HepG2 (cell line): ENCODE results near the gene R3HDM1. TPM values are rescaled to one million over a fixed set of nuclear protein-coding genes. Genes with fewer than 3 reads are reported as not detected.
A peak's percentile ranks its signal among the peaks of the same experiment; 100 is the strongest.

ENCODE experiments used
- ARNT2 ChIP-seq: sonication (generic); formaldehyde crosslinking; IDR thresholded peaks from 2 replicates; pipeline ENCODE4 v1.8.0; 2022; ENCODE audit warnings: mild to moderate bottlenecking, low read depth, missing genetic modification reagents, moderate library complexity
- FOXC1 ChIP-seq: sonication (generic); formaldehyde crosslinking; IDR thresholded peaks from 2 replicates; pipeline ENCODE4 v1.8.0; 2022; ENCODE audit warnings: mild to moderate bottlenecking, missing genetic modification reagents, borderline replicate concordance
- FOXK1 ChIP-seq: sonication (generic); formaldehyde crosslinking; IDR thresholded peaks from 2 replicates; pipeline ENCODE4 v1.4.0; 2020; ENCODE audit warnings: low read depth, missing genetic modification reagents, borderline replicate concordance
- ISX ChIP-seq: sonication (generic); formaldehyde crosslinking; conservative IDR thresholded peaks from 2 replicates; pipeline ENCODE4 v1.5.0; 2020; ENCODE audit warnings: missing genetic modification reagents
- NCOA2 ChIP-seq: sonication (generic); formaldehyde crosslinking; IDR thresholded peaks from 2 replicates; pipeline ENCODE4 v1.8.0; 2022; ENCODE audit warnings: inconsistent platforms
- NONO ChIP-seq, 2 experiments: fragments of 450-650 bp in 1 of 2; sonication (generic) in 1 of 2; formaldehyde crosslinking in 1 of 2; IDR thresholded peaks in 1 of 2; conservative IDR thresholded peaks in 1 of 2; 2 replicates each; pipeline versions ENCODE4 v1.6.1 to v1.8.0; 2017 to 2022; ENCODE audit warnings: mild to moderate bottlenecking in 1 of 2, missing genetic modification reagents in 1 of 2, moderate library complexity in 1 of 2
- PTBP1 ChIP-seq: fragments of 200-400 bp; formaldehyde crosslinking; IDR thresholded peaks from 2 replicates; pipeline ENCODE4 v1.6.1; 2018; ENCODE audit warnings: low read length, low read depth; ENCODE audit not compliant: poor library complexity, severe bottlenecking
- SAP130 ChIP-seq: IDR thresholded peaks from 2 replicates; pipeline ENCODE4 v1.6.1; 2016; ENCODE audit warnings: low read depth
- SATB2 ChIP-seq: sonication (generic); formaldehyde crosslinking; IDR thresholded peaks from 2 replicates; pipeline ENCODE4 v1.5.0; 2020; ENCODE audit warnings: missing genetic modification reagents
- SMARCC2 ChIP-seq: fragments of 450-650 bp; IDR thresholded peaks from 2 replicates; pipeline ENCODE4 v1.6.1; 2017; ENCODE audit warnings: antibody characterized with exemption, mild to moderate bottlenecking
- SNAPC5 ChIP-seq: sonication (generic); formaldehyde crosslinking; IDR thresholded peaks from 2 replicates; pipeline ENCODE4 v1.8.1; 2023; ENCODE audit warnings: mild to moderate bottlenecking, missing genetic modification reagents, borderline replicate concordance
- ZBTB1 ChIP-seq: sonication (generic); formaldehyde crosslinking; IDR thresholded peaks from 2 replicates; pipeline ENCODE4 v1.4.0; 2020; ENCODE audit warnings: missing genetic modification reagents, borderline replicate concordance
- ZNF407 ChIP-seq: sonication (generic); formaldehyde crosslinking; IDR thresholded peaks from one replicate; pipeline ENCODE4 v1.5.1; 2020; ENCODE audit warnings: mild to moderate bottlenecking, missing genetic modification reagents; ENCODE audit errors: not compliant biosample characterization
- ZNF501 ChIP-seq: sonication (generic); formaldehyde crosslinking; IDR thresholded peaks from 2 replicates; pipeline ENCODE4 v1.5.1; 2020; ENCODE audit warnings: mild to moderate bottlenecking, moderate library complexity, missing genetic modification reagents
- polyA plus RNA-seq, 8 experiments: library from polyadenylated mRNA; depleted of rRNA in 3 of 8; stranded (reverse) in 7 of 8; unstranded in 1 of 8; fragments of >200 nt; fragmentation: Illumina TruSeq in 4 of 8; extraction: Trizol in 4 of 8; gene quantifications; 2 replicates each; pipeline versions ENCODE4 v1.2.1 to v1.2.3, GENCODE V29; 2011 to 2016; ENCODE audit warnings: low read depth in 4 of 8, missing spikeins in 1 of 8, mixed read lengths in 1 of 8; ENCODE audit not compliant: insufficient read depth in 1 of 8
- total RNA-seq, 5 experiments: library from RNA; depleted of rRNA; stranded (reverse); fragments of >200 nt; fragmentation: Illumina TruSeq; extraction: Trizol; gene quantifications; 2 replicates each; pipeline ENCODE4 v1.2.3, GENCODE V29; 2016; ENCODE audit warnings: low read depth in 1 of 5

R3HDM1 gene
- total and polyA plus RNA-seq, 2 of the 13 experiments (the other 11 are each of a cell fraction or from before 2014, with no cell fraction given): 15.7 to 54.3 TPM

GRCh38 chr2:135531231-135532197, at the start of gene R3HDM1 (continued):
- peak; percentile 93 for TF ChIP-seq ZNF407 (CRISPR knock-in tag)
- TF ChIP-seq ARNT2 (CRISPR knock-in tag): no peak
- TF ChIP-seq ZBTB1 (CRISPR knock-in tag): no peak
- no peak for TF ChIP-seq NONO (IDR thresholded peaks at IDR 0.05)
- TF ChIP-seq NONO (CRISPR knock-in tag; conservative IDR thresholded peaks at IDR 0.05): peak; percentile 87
- peak; percentile 77; the same call in 1 of the 2 replicates for TF ChIP-seq ZNF501 (CRISPR knock-in tag)
- peak; percentile 69; the same call in 1 of the 2 replicates for TF ChIP-seq SNAPC5 (CRISPR knock-in tag)
- TF ChIP-seq FOXK1 (CRISPR knock-in tag): no peak; the same call in 1 of the 2 replicates
- TF ChIP-seq SATB2 (CRISPR knock-in tag): no peak
- TF ChIP-seq SAP130 (CRISPR knock-in tag): peak; percentile 75; the same call in 1 of the 2 replicates
- TF ChIP-seq NCOA2 (CRISPR knock-in tag): 0 out of 2 replicates have a peak, but pooled peaks have one; percentile 7
- no peak for TF ChIP-seq SMARCC2
- TF ChIP-seq ISX (CRISPR knock-in tag): no peak
- TF ChIP-seq PTBP1: no peak
- TF ChIP-seq FOXC1: peak; percentile 88
